Peyer's patch (tissue), 4 donors: ENCODE data around the gene CDK9. TPM values are rescaled to one million over a fixed set of nuclear protein-coding genes. Genes with fewer than 3 reads are reported as not detected.
A peak's percentile ranks its signal among the peaks of the same experiment; 100 is the strongest.

Experiments
- DNase-seq, 3 donors: peaks; one replicate each; pipeline ENCODE4 v3.0.0-alpha.2; 2017 to 2019
- H3K27ac ChIP-seq, 4 donors: fragments of 200-600 bp; sonication (generic); one replicate each; pipeline ENCODE4 v1.5.1; 2016 to 2019
- H3K27me3 ChIP-seq, 2 donors: fragments of 200-600 bp; sonication (generic); one replicate each; pipeline ENCODE4 v1.5.1; 2019
- H3K36me3 ChIP-seq, 3 donors: fragments of 200-600 bp; sonication (generic); one replicate each; pipeline ENCODE4 v1.5.1; 2016 to 2019
- H3K4me1 ChIP-seq, 4 donors: fragments of 200-600 bp; sonication (generic); one replicate each; pipeline ENCODE4 v1.5.1; 2016 to 2019
- H3K4me3 ChIP-seq, 4 donors: fragments of 200-600 bp; sonication (generic); 1 replicate in 3 of 4; 2 replicates in 1 of 4; pipeline ENCODE4 v1.5.1; 2016 to 2019; ENCODE audit warnings: mild to moderate bottlenecking in 1 of 4
- H3K9me3 ChIP-seq, 4 donors: fragments of 200-600 bp; sonication (generic); one replicate each; pipeline ENCODE4 v1.5.1; 2016 to 2019; ENCODE audit warnings: mild to moderate bottlenecking in 1 of 4
- POLR2A ChIP-seq, 2 donors: fragments of 450-650 bp; IDR thresholded peaks; one replicate each; pipeline ENCODE4 v1.5.1; 2017; ENCODE audit warnings: antibody characterized with exemption in 2 of 2, mild to moderate bottlenecking in 2 of 2, moderate library complexity in 2 of 2
- total RNA-seq, 4 donors: library from RNA; depleted of rRNA; stranded (reverse); fragments of >200 nt; gene quantifications; one replicate each; pipeline ENCODE4 v1.1.0, GENCODE V29; 2016
- TF ChIP-seq, protein P1 (sequence below), 6 experiments: fragments of 450-650 bp in 4 of 6; fragments of 200-600 bp in 2 of 6; sonication (generic) in 1 of 6; IDR thresholded peaks; one replicate each; pipeline ENCODE4 v1.5.1; 2017 to 2019; ENCODE audit warnings: antibody characterized with exemption in 6 of 6, mild to moderate bottlenecking in 3 of 6, moderate library complexity in 1 of 6

CDK9 gene
- total RNA-seq, 4 donors from 2014 or later: 53.6 to 116 (median 83.9) TPM

- peak overlapping the region; percentile 82 to 93 (median 92) for H3K27ac ChIP-seq
- H3K27me3 ChIP-seq: no peaks in the 10 kb centered on the region
- peaks cover 7 to 28% (median 13%) of the 10 kb centered on the region in 4 donors for H3K4me1 ChIP-seq
- peaks cover 0 to 22% (median 0%) of the 10 kb centered on the region in 3 donors for H3K36me3 ChIP-seq
- no peaks in the 10 kb centered on the region for H3K9me3 ChIP-seq
- TF ChIP-seq, protein P1, sequence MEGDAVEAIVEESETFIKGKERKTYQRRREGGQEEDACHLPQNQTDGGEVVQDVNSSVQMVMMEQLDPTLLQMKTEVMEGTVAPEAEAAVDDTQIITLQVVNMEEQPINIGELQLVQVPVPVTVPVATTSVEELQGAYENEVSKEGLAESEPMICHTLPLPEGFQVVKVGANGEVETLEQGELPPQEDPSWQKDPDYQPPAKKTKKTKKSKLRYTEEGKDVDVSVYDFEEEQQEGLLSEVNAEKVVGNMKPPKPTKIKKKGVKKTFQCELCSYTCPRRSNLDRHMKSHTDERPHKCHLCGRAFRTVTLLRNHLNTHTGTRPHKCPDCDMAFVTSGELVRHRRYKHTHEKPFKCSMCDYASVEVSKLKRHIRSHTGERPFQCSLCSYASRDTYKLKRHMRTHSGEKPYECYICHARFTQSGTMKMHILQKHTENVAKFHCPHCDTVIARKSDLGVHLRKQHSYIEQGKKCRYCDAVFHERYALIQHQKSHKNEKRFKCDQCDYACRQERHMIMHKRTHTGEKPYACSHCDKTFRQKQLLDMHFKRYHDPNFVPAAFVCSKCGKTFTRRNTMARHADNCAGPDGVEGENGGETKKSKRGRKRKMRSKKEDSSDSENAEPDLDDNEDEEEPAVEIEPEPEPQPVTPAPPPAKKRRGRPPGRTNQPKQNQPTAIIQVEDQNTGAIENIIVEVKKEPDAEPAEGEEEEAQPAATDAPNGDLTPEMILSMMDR (IDR thresholded peaks at IDR 0.05): no peak
- TF ChIP-seq POLR2A (IDR thresholded peaks at IDR 0.05): no peak
- DNase-seq: no peak
- peak overlapping the region; percentile 54 to 82 (median 76) for H3K4me3 ChIP-seq
Measured at GRCh38 chr9:127803507-127804352, 17.9 kb downstream of the CDK9 start.

GRCh38 chr9:127805620-127806019 is 19.8 kb downstream of the CDK9 start:
- H3K27me3 ChIP-seq: no peaks in the 10 kb centered on the region
- no peaks in the 10 kb centered on the region for H3K9me3 ChIP-seq
- TF ChIP-seq, protein P1 (IDR thresholded peaks at IDR 0.05): peak in 3 of 6 experiments; percentile 24 to 32 (median 31)
- no peak for TF ChIP-seq POLR2A (IDR thresholded peaks at IDR 0.05)
- DNase-seq: peak; percentile 49 to 74 (median 51)
- peaks cover 10 to 38% (median 13%) of the 10 kb centered on the region in 4 donors for H3K4me1 ChIP-seq
- no peak overlapping the region for H3K27ac ChIP-seq
- H3K4me3 ChIP-seq: no peak overlapping the region
- peaks cover 0 to 30% (median 0%) of the 10 kb centered on the region in 3 donors for H3K36me3 ChIP-seq

- Histone ChIP-seq H3K9me3 (no peaks in the 10 kb centered on the region), H3K27me3 (no peaks in the 10 kb centered on the region), H3K36me3 (peaks cover 0 to 33% (median 0%) of the 10 kb centered on the region in 3 donors), H3K27ac (no peak overlapping the region), H3K4me3 (no peak overlapping the region), H3K4me1 (peaks cover 7 to 35% (median 13%) of the 10 kb centered on the region in 4 donors)
- no peak for DNase-seq
- TF ChIP-seq POLR2A (IDR thresholded peaks at IDR 0.05): no peak
- TF ChIP-seq, protein P1 (IDR thresholded peaks at IDR 0.05): no peak
Measured at GRCh38 chr9:127806871-127807270, 21.0 kb downstream of the CDK9 start.

- Histone ChIP-seq H3K4me3 (no peak overlapping the region), H3K36me3 (peaks cover 0 to 49% (median 0%) of the 10 kb centered on the region in 3 donors), H3K4me1 (peaks cover 6 to 30% (median 8%) of the 10 kb centered on the region in 4 donors), H3K9me3 (no peaks in the 10 kb centered on the region), H3K27me3 (no peaks in the 10 kb centered on the region), H3K27ac (no peak overlapping the region)
- DNase-seq: no peak
- TF ChIP-seq POLR2A (IDR thresholded peaks at IDR 0.05): no peak
- TF ChIP-seq, protein P1 (IDR thresholded peaks at IDR 0.05): no peak
Measured at GRCh38 chr9:127808347-127809001, 22.6 kb downstream of the CDK9 start.

DNA sequence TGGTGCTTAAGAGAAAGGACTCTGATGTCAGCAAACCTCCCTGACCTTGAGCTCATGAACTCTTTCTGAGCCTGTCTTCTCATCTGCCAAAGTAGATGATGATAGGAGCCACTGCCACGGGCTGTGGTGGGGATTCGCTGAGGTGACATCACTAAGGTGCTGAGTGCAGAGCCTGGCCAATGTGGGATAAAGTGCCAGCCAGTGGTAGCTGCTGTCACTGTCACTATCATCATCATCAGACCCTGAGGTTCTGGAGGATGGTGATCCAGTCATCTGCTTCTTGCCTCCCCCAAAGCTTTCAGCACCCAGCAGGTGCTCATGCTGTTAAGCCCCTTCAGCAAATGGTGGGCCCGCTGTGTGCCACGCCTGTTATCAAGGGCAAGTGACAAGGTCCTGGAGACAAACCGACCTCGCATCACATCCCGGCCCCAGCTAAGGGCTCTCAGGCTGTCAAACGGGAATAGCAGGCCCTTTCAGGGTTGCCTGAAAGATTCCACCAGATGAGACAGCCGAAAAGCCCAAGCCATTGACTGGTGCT is 23.2 kb downstream of the CDK9 start:
- Histone ChIP-seq H3K27me3 (no peaks in the 10 kb centered on the region), H3K4me1 (peaks cover under 1 to 24% (median 3%) of the 10 kb centered on the region in 4 donors), H3K36me3 (peaks cover 0 to 55% (median 0%) of the 10 kb centered on the region in 3 donors), H3K4me3 (peak overlapping the region in 2 of 4 donors; percentile 22 to 46), H3K9me3 (no peaks in the 10 kb centered on the region), H3K27ac (peak overlapping the region in 1 of 4 donors; percentile 84)
- no peak for DNase-seq
- TF ChIP-seq, protein P1 (IDR thresholded peaks at IDR 0.05): no peak
- TF ChIP-seq POLR2A (IDR thresholded peaks at IDR 0.05): no peak
